GM11168 (cell line): ENCODE results near the gene NUP85.
"Not testable (repeated sequence)": the region's sequence is repeated elsewhere in the genome, so short reads cannot be mapped to it uniquely, and the experiment has no call there.

Experiments
- in situ Hi-C: fragments of 300-500 bp; cut with MboI; formaldehyde crosslinking; loops from one replicate; pipeline ENCODE4 v1.12.0; 2022; ENCODE audit warnings: low sequenced_read_pairs; ENCODE audit not compliant: unreplicated experiment

NUP85 gene

DNA sequence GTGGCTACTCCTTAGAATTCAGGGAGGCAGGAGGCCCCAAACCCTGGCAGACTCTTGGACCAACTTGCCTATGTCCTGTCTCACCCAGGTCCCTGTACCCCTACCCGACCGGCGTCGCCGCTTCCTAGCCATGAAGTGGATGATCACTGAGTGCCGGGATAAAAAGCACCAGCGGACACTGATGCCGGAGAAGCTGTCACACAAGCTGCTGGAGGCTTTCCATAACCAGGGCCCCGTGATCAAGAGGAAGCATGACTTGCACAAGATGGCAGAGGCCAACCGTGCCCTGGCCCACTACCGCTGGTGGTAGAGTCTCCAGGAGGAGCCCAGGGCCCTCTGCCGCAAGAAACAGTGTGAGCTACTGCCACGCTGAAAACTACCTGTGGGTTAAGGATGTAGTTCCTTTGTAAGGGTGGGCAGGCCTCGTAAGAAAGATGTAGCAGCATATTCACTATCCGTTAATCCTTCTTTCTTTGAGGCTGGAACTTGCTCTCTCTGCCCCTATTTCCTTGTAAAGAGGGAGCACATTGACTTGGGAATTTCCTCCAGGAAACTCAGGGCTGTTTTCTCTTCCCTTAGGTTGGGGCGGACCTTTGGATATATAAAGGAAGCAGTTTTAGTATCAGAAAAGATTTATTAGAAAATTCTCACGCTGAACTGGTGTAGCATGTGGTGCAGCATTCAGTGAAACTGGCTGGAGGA, 60.3 kb downstream of the NUP85 start:
- in situ Hi-C loops = no loop called here

DNA sequence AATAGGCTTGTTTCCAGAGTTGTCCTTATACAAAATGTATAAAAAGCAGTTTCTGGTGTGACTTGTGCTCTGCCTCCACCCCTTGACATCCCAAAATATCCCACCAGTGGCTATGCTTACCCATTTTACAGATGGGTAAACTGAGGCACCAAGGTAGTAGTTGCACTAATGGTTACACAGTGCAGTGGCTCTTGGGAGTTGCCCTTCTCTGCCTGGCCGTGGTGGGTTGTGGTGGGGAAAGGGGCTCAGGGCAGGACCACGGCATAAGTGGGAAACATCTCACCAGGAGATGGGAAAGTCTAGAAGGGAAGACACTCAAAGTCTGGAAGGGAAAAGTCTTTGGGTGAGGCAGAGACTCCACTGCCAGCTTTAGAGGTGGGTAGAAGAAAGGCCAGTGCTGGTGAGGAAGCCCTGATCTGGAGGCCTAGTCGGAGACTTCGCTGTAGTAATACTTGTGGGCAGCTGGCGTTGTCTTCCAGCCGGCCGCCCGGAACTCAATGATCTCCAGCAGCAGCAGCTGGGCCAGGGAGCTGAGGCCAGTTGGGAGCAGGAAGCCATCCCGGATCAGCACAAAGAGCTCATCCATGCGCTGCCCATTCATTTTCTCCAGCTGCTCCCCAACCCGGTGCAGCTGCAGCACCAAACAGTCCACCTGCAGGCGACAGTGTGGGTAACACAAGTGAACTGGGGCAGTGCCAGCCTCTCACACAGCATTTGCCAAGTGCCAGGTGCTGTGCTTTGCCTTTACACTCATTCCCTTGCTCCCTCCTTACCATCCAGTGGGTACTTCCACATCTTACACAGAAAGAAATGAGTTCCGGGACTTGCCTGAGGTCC, 61.1 kb downstream of the NUP85 start:
- in situ Hi-C loops = no loop called here

DNA sequence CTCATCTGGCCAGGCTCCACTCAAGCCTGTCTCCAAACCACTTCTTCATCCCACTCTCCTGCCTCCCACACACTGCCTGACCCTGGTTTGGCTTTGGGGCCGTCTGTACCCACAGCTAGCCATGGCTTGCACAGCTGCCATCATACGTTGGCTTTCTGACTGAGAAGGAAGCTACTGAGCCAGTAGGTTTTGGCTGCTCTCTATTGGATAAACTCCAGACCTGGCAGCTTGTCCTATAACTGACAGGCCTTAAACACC, 61.6 kb downstream of the NUP85 start:
- in situ Hi-C loops = no loop called here

DNA sequence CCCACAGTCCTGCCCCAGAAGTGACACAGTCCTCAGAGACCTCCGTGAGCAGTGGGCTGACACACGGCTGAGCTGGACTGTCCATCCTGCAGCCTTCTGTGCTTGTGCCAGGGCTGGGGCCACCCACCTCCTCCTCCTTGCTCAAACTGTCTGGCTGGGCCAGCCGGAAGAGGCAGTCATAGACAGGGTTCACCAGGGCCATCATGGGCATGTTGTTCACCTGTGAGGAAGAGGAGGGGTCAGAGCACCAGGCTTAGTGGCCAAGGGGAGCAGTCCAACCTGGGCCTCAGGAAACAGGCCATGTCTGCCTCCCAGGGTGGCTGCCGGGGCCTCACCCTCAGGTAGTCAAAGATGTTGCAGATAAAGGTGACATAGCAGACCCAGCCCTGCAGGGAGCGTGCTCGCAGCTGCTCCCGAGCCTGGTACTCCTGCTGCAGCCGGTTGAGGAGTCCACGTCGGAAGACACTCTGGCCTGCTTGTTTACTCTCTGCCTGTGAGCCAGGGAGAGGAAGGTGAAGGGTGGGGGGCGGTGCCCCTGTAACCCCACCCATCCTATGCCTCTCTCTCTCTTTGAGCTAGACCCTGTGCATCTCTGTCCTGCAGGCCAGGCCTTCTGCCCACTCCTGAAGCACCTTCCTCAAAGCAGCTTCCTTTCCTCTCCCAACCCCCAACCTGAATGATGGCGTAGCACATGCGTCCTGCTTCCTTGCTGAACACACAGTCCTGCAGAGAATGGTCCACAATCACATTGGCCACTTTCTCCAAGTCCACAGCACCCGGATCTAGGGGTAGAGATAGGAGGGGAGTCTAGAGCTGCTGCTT, 62.1 kb downstream of the NUP85 start:
- in situ Hi-C loops = no loop called here

DNA sequence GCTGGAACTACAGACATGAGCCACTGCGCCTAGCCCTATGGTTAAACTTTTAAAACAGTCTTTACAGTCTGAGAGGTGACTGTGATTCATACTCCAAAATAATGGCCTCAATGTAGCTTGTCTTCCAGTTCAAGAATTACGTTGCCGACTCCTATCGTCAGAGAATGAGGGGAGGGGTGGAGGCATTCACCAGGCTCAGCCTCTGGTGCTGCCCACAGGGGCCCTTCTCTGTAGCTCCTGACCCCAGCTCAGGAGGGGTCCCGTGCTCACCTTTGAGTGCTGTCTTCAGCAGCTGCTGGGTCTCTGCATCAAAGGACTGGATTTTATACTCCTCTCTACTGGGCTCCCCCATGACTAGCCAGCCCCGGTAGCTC, 64.4 kb downstream of the NUP85 start:
- in situ Hi-C loops = no loop called here

DNA sequence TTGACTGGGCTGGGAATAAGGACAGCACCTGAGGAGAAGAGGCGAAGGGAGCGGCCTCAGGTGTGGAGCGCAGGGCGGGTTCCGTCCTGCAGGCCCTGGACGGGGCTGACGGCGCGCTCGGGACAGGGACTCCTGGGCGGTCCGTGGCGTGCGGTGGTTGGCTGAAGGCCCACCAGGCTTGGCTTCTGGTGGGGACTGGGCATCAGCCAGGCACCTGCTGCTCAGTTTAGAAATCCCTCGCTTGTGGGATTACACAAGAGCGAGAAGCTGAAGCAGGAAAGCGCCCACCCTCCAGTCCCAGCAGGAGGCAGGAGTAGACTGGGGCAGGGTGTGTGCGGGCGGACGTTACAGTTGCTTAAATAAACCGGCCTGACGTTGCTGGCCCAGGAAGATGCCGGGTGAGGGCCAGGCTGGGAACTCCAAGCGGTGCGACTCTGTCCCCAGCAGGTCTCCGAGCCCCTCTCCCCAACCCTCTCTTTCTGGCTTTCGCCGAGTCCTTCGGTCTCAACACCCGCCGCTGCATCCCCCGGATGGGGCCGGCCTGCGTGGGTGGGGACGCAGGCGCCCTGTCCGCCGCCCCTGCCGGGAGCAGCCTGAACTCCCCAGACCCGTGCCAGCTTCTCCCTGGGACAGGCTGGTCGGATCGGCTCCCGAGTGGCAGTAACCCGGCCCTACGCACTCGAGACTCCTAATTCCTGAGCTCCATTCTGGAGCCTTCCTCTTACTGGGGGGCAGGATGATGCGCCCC, 64.9 kb downstream of the NUP85 start:
- in situ Hi-C loops = no loop called here

DNA sequence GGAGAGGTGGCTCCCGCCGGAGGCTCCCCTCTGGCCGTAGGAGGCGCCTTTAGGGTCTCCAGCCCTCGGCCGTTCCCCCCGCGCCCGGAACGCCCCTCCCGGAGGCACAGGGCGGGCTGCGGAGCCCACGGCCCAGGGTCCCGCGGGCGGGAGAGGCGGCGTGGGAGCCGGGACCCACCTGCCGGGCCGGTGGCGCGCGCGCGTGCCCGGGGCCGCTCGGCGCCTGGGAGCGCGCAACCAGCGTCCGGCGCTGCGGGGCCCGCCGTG, 65.4 kb downstream of the NUP85 start, which contains the start of gene MIF4GD:
Gene MIF4GD (minus strand): TSS at position 266 of the 267 bp plus-strand sequence. CDS start 1,036 bp downstream, outside the sequence.
- in situ Hi-C loops = no loop called here

DNA sequence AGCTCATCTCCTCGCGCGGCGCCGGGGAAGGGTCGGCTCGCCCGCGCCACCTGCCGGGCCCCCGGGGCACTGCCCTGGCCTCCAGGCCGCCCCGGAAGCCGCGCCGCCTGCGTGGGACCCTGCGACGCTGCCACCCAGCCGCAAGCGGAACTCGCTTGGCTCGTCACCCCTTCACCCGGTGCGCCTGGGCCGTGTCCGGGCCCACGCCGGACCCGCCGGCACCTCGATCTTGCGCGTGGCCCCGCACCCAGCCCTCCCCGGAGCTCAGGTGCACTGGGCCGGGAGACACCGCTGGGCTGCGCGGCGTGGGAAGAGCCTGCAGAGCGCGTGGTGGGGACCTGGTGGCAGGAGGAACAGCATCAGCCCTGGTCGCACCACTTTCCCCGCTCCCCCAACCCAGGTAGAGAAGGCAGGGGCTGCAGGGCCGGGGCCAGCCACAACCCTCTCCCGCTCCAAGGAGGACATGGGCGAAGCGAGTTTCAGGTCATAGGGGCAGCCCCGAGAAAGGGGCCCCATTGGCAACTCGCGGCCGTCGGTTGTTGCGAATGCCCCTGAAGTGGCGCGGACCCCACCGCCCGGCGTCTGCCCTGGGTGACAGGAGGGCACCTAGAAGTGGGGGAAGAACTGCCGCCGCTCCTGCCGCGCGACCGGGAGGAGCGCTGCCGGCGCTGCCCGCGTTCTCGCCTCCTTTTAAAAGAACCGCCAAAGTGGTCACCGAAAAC, 65.9 kb downstream of the NUP85 start:
- in situ Hi-C loops = no loop called here

DNA sequence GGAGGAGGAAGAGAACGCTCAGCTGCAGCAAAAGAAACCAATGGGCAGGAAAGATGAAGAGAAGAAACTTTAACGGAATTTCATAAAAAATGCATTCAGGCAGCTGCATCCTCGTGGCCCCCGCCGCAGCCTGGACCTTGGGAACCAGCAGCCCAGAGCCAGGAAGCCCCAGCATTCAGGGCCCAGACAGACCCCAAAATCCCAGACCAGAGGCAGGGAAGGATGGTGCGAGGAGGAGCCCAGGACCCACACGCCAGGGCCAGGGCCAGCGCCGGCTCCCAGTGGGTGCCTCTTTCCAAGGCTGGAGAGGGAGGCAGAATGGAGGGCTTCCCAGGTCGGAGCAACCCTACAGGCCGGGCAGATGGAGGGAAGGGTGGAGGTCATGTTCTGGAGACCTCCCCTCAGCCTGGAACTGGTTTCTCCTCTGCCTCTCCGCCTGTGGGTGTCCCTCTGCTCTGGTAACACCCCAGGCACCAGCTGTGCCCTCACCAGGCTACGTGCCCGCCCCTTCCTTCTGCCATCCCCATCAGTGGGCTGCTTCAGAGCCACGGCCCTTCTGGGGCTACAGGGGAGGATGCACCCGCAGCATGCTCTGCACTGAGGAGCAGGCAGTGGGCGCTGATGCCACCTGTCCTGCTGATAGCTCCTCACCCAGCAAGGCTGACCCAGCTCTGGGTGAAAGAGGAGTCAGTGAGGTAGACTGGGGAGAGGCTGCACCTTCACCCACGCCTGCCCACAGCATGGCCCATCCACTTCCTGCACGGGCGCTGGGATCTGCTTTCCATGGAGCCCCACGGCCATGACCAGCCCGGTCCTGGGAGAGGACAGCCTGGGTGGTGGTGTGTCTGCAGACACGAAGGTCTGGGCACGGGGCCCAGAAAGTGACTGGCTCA, 66.7 kb downstream of the NUP85 start:
- in situ Hi-C loops = no loop called here

DNA sequence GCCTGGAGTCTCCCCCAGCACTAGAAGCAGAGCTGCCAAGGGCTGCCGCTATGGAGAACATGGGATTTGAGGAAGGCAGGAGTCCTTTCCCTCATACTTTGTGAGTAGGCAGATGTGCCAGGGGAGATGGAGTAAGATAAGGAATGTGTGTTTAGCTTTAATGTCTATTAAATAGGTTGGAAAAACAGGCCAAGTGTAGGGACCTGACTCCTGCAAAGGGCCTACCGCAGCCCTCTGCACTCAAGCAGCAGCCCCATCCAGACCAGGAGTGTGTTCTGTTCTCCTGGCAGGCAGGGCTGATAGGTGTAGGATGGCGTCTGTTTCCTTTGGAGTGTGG, 67.3 kb downstream of the NUP85 start:
- in situ Hi-C loops = no loop called here

DNA sequence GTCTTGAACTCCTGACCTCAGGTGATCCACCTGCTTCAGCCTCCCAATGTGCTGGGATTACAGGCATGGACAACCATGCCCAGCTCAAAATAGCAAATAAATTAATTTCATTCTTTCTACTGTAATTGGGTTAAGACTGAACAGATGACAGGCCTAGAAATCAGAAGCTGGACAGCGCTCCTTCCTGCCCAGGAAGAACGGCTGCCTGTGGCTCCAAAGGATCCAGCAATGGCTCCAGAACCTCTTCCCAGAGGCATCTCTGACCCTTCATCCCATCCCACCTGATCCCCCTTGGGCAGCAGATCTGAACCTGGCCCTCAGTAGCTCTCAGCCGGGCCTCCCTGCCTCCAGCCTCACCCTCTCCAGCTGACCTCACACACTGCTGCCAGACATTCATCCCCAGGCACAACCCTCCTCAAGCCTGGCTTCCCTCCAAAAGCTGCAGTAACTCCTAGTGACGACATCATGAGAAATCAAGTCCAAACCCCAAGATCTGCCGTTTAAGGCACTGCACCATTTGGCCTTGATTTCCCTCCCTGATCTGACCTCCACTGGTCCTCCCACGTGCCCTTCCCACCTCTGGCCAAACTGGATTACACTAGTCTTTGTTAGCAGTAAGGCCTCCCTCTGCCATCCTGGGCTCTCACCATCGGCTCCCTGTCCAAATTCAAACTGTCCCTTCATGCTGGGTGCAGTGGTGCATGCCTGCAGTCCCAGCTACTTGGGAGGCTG, 68.7 kb downstream of the NUP85 start:
- in situ Hi-C loops = no loop called here

DNA sequence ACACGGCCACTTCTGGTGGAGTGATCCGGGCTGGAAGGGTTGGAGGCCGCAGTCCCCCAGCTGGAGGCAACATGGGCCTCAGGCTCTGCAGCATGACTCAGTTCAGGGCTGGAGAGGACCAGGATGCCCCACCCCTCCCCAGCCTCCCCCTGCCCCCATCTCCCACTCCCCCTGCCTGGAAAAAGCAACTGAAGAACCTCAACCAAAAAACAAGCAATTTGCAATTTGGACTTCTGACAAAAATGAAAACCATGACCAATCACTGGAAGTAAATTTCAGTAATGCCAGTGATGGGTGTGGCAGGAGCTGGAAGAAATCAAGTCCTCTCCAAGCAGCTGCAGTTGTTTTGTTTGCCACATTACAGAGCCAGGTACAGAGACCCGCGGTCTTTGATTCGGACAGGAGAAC, 72.2 kb downstream of the NUP85 start:
- in situ Hi-C loops = no loop called here

DNA sequence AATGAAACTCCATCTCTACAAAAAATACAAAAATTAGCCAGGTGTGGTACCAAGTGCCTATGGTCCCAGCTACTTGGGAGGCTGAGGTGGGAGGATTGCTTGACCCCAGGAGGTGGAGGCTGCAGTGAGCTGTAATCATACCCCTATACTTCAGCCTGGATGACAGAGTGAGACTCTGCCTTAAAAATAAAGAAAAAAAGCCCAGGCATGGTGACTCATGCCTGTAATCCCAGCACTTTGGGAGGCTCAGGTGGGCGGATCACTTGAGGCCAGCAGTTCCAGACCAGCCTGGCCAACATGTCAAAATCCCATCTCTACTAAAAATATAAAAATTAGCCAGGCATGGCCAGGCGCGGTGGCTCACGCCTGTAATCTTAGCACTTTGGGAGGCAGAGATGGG, 74.7 kb downstream of the NUP85 start:
- in situ Hi-C loops = not testable (repeated sequence)

DNA sequence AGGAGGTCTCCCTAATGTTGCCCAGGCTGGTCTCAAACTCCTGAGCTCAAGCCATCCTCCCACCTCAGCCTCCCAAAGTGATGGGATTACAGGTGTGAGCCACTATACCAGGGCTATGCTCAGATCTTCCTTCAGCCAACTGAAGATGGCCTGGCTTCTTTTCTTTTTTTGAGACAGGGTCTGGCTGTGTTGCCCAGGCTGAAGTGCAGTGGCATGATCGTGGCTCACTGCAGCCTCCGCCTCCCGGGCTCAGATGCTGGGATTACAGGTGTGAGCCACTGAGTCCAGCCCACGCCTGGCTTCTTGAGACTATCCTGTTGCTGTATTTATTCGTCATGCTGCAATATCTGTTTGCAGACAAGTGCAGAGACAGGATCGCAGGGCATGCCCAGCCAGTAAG, 79.6 kb downstream of the NUP85 start:
- in situ Hi-C loops = no loop called here
